Measurements from ENCODE around the gene ZNF778.
A peak's percentile ranks its signal among the peaks of the same experiment; 100 is the strongest.
"Not testable (repeated sequence)": the region's sequence is repeated elsewhere in the genome, so short reads cannot be mapped to it uniquely, and the experiment has no call there.

ZNF778 gene

DNA sequence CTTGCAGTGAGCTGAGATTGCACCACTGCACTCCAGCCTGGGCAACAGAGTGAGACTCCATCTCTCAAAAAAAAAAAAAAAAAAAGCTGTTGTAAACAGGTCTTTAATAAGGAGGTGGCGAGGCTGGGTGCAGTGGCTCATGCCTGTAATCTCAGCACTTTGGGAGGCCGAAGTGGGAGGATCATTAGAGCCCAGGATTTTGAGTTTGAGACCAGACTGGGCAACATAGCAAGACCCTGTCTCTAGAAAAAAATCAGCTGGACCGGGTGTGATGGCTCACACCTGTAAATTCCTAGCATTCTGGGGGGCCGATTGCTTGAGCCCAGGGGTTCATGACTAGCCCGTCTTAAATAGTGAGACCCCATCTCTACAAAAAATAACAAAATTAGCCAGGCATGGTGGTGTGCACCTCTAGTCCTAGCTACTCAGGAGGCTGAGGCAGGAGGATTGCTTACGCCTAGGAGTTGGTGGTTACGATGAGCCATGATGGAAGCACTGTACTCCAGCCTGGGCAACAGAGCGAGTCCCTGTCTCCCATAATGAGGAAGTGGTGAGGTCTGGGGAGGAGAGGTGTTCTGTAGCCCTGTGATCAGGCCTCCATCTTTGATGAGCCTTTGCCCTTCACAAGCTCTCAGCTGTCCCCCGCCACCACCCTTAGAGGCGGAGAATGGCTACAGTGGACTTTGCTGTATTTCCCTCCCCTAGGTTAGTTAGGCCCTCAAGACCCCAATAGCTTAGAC lies 36.2 kb downstream of the ZNF778 start:
- no peak overlapping the region for H3K27ac ChIP-seq (ENCODE audit: poor library complexity, severe bottlenecking)
- TF ChIP-seq CTCF (IDR thresholded peaks at IDR 0.05; ENCODE audit: poor library complexity, severe bottlenecking) = no peak
- no peaks in the 10 kb centered on the region for H3K4me1 ChIP-seq (ENCODE audit: insufficient read depth, poor library complexity, severe bottlenecking)
- H3K36me3 ChIP-seq (ENCODE audit: low read depth) = no peaks in the 10 kb centered on the region
- DNase-seq (ENCODE audit: low spot score) (no peak), ATAC-seq (ENCODE audit: low read depth) (no peak)
- no peaks in the 10 kb centered on the region for H3K9me3 ChIP-seq (ENCODE audit: severe bottlenecking)
- H3K4me3 ChIP-seq (ENCODE audit: severe bottlenecking) = no peak overlapping the region
- no peaks in the 10 kb centered on the region for H3K27me3 ChIP-seq (ENCODE audit: insufficient read depth, poor library complexity, severe bottlenecking)

DNA sequence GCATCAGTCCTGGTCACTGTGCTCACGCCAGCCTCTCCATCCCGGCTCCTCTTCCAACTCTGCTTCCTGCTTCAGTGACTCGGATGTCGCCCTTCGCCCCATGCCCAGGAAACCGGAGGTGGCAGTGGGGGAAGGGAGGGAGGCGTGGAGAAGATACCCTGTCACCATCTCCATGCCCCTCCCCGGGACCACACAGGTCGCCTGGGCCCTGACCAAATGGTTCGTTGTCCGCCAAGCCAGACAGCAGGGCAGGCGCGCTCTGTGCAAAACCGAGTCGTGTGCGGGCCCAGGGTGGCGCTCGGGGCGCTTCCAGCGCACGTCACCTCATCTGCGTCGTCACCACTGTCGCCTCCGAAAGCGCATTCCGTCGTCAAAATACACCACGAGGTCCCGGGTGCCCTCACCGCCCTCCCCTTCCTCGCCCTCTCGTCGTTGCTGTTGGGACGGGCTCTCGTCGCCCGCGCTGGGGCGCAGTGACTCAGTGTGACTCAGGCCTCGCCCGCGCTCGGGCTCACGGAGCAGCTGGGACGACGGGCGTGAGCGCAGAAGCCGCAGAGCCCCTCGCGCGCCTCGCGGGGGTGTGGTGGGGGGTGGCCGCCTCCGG lies 39.2 kb downstream of the ZNF778 start:
- DNase-seq (ENCODE audit: low spot score) (peak; percentile 72), ATAC-seq (ENCODE audit: low read depth) (peak; percentile 74)
- no peaks in the 10 kb centered on the region for H3K27me3 ChIP-seq (ENCODE audit: insufficient read depth, poor library complexity, severe bottlenecking)
- no peak for TF ChIP-seq CTCF (IDR thresholded peaks at IDR 0.05; ENCODE audit: poor library complexity, severe bottlenecking)
- H3K4me3 ChIP-seq (ENCODE audit: severe bottlenecking) = peak overlapping the region; percentile 6
- H3K27ac ChIP-seq (ENCODE audit: poor library complexity, severe bottlenecking) = no peak overlapping the region
- H3K36me3 ChIP-seq (ENCODE audit: low read depth) = no peaks in the 10 kb centered on the region
- no peaks in the 10 kb centered on the region for H3K4me1 ChIP-seq (ENCODE audit: insufficient read depth, poor library complexity, severe bottlenecking)
- no peaks in the 10 kb centered on the region for H3K9me3 ChIP-seq (ENCODE audit: severe bottlenecking)

DNA sequence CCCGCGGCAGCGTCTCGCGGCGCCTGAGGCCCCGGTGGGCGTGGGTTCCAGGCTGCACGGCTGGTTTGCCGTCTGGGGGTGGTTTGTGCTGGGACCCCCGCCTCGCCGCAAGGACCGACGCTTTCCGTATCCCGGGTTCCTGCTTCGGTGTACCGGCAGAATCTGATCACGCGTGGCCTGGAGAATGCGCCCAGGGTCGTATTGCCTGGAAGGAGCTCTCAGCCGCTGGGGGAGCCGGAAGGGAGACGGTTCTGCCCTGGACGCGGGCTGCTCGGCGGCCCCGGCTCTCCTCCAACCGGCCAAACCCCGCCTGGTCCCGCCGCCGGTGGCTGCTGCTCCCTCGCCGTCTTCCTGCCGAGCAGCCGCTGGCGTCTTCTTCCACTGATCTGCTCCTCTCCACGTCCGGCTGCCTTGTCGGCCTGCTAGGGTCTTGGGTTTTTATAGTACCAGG lies 39.8 kb downstream of the ZNF778 start:
- no peak for TF ChIP-seq CTCF (IDR thresholded peaks at IDR 0.05; ENCODE audit: poor library complexity, severe bottlenecking)
- Histone ChIP-seq H3K27me3 (ENCODE audit: insufficient read depth, poor library complexity, severe bottlenecking) (no peaks in the 10 kb centered on the region), H3K4me3 (ENCODE audit: severe bottlenecking) (peak overlapping the region; percentile 6), H3K4me1 (ENCODE audit: insufficient read depth, poor library complexity, severe bottlenecking) (no peaks in the 10 kb centered on the region), H3K27ac (ENCODE audit: poor library complexity, severe bottlenecking) (no peak overlapping the region), H3K9me3 (ENCODE audit: severe bottlenecking) (no peaks in the 10 kb centered on the region), H3K36me3 (ENCODE audit: low read depth) (no peaks in the 10 kb centered on the region)
- ATAC-seq (ENCODE audit: low read depth) (peak; percentile 55; the same call in 2 of the 3 replicates), DNase-seq (ENCODE audit: low spot score) (no peak)

DNA sequence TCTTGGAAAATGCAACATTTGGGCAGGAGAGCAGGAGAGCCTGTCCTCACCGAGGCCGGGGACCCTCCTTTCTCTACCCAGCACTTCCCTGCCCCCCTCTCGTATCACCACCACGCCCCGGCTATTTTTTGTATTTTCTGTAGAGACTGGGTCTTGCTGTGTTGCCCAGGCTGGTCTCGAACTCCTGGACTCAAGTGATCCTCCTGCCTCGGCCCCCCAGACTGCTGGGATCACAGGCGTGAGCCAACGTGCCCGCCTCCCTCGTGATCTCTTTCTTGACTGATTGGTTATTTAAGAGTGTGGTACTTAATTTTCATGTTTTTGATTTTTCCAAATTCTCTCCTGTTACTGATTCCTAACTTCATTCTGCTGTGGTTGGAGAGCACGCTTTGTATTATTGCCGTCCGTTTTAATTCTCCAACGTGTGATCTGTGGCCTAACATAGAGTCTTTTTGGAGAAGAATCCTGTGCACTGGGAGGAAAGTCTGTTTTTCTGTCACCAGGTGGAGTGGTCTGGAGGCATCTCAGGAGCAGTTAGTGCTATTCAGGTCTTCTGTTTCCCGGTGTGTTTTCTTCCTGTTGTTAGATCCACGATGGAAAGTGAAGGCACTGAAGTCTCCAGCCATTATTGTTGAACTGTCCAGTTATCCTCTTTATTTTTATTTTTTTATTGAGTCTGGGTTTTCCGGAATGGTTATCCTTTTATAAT lies 40.4 kb downstream of the ZNF778 start:
- TF ChIP-seq CTCF (IDR thresholded peaks at IDR 0.05; ENCODE audit: poor library complexity, severe bottlenecking) = no peak
- no peak for DNase-seq (ENCODE audit: low spot score)
- Histone ChIP-seq H3K4me3 (ENCODE audit: severe bottlenecking) (no peak overlapping the region), H3K4me1 (ENCODE audit: insufficient read depth, poor library complexity, severe bottlenecking) (no peaks in the 10 kb centered on the region), H3K36me3 (ENCODE audit: low read depth) (no peaks in the 10 kb centered on the region), H3K27ac (ENCODE audit: poor library complexity, severe bottlenecking) (no peak overlapping the region), H3K27me3 (ENCODE audit: insufficient read depth, poor library complexity, severe bottlenecking) (no peaks in the 10 kb centered on the region), H3K9me3 (ENCODE audit: severe bottlenecking) (no peaks in the 10 kb centered on the region)
- no peak for ATAC-seq (ENCODE audit: low read depth)

- not testable (repeated sequence) for H3K27me3 ChIP-seq (ENCODE audit: insufficient read depth, poor library complexity, severe bottlenecking); H3K36me3 ChIP-seq (ENCODE audit: low read depth); ATAC-seq (ENCODE audit: low read depth); H3K4me1 ChIP-seq (ENCODE audit: insufficient read depth, poor library complexity, severe bottlenecking); H3K27ac ChIP-seq (ENCODE audit: poor library complexity, severe bottlenecking); DNase-seq (ENCODE audit: low spot score); H3K4me3 ChIP-seq (ENCODE audit: severe bottlenecking); H3K9me3 ChIP-seq (ENCODE audit: severe bottlenecking)
Measured at GRCh38 chr16:89259901-89260300, 42.4 kb downstream of the ZNF778 start.
